Measurements from ENCODE around the gene GOLGA2. TPM values are rescaled to one million over a fixed set of nuclear protein-coding genes. Genes with fewer than 3 reads are reported as not detected.

GOLGA2 gene
- total RNA-seq, 1 experiment from 2014 or later, result 60.5 TPM

DNA sequence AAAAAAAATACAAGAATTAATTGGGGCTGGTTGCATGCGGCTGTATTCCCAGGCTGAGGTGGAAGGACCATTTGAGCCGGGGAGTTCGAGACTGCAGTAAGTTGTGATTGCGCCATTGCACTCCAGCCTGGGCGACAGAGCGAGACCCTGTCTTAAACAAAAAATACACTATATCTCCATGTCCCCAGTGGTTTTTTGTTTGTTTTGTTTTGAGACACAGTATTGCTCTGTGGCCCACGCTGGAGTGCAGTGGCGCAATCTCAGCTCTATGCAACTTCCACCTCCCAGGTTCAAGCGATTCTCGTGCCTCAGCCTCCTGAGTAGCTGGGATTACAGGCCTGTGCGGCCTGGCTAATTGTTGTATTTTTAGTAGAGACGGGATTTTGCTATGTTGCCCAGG lies 48.0 kb upstream of the GOLGA2 start:
- BruUV-seq (replicated peaks), result no TSS peak
- H3K36me3 ChIP-seq (ENCODE audit: low read depth, low read length), result peaks cover 4% of the 10 kb centered on the region; the same call in 1 of the 2 replicates
- H2AFZ ChIP-seq (ENCODE audit: low read length), result no peak overlapping the region
- H3K9ac ChIP-seq (ENCODE audit: low read length), result peak overlapping the region; percentile 95
- no peaks in the 10 kb centered on the region for H3K9me2 ChIP-seq (replicated peaks; ENCODE audit: low read length)
- intact Hi-C loops (cut with micrococcal nuclease), result loop anchor here (2.0 kb wide), 2 partner anchors 17 to 29 kb away; partner anchors contain the start of gene SLC27A4
- DNase-seq, result no peak
- H3K27ac ChIP-seq (ENCODE audit: low read length), result no peak overlapping the region
- H3K79me2 ChIP-seq (ENCODE audit: low read length), result peaks cover 41% of the 10 kb centered on the region
- H3K27me3 ChIP-seq (ENCODE audit: low read length), result no peaks in the 10 kb centered on the region
- ChIA-PET POLR2A (ENCODE audit: unreplicated experiment) (no interaction called here), CTCF (no interaction called here)
- peaks cover 6% of the 10 kb centered on the region; the same call in 1 of the 2 replicates for H3K4me1 ChIP-seq (ENCODE audit: insufficient read depth, low read length)
- H4K20me1 ChIP-seq (ENCODE audit: low read length), result no peaks in the 10 kb centered on the region
- no peaks in the 10 kb centered on the region for H3F3A ChIP-seq (ENCODE audit: low read length, unreplicated experiment)
- H3K4me2 ChIP-seq (ENCODE audit: low read length), result peak overlapping the region; percentile 85
- H3K9me3 ChIP-seq (ENCODE audit: low read length), result no peaks in the 10 kb centered on the region
- peak overlapping the region; percentile 85 for H3K4me3 ChIP-seq (ENCODE audit: low read length)
- TF ChIP-seq EZH2 (IDR thresholded peaks at IDR 0.05; ENCODE audit: low read length, unreplicated experiment) (no peak), EZH2phosphoT487 (IDR thresholded peaks at IDR 0.05; ENCODE audit: borderline replicate concordance, low read length) (no peak)
- TF ChIP-seq, protein P1, sequence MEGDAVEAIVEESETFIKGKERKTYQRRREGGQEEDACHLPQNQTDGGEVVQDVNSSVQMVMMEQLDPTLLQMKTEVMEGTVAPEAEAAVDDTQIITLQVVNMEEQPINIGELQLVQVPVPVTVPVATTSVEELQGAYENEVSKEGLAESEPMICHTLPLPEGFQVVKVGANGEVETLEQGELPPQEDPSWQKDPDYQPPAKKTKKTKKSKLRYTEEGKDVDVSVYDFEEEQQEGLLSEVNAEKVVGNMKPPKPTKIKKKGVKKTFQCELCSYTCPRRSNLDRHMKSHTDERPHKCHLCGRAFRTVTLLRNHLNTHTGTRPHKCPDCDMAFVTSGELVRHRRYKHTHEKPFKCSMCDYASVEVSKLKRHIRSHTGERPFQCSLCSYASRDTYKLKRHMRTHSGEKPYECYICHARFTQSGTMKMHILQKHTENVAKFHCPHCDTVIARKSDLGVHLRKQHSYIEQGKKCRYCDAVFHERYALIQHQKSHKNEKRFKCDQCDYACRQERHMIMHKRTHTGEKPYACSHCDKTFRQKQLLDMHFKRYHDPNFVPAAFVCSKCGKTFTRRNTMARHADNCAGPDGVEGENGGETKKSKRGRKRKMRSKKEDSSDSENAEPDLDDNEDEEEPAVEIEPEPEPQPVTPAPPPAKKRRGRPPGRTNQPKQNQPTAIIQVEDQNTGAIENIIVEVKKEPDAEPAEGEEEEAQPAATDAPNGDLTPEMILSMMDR (conservative IDR thresholded peaks at IDR 0.05; ENCODE audit: low read depth, low read length), result no peak
- no peak for ATAC-seq

DNA sequence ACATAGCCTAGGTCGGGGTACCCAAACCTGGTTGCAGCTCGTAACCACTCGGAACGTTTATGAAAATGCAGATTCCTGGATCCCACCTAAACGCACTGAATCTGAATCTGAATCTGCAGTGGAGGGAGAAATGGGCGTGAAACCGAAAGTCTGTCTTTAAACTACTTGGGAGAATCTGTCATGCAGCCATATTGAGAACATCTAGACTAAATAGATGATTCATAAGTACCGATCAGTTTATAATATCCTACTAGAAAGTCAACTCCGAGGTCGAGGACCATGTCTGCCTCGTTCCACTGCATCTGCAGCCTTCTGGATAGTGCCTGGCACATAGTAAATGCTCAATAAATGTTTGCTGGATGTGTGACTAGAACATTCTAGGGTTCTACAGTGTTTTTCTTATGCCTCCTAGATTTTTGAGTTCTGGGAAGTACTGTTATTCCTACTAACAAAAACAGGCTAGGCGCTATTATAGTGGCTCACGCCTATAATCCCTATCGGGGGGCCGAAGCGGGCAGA lies 47.5 kb upstream of the GOLGA2 start:
- no peaks in the 10 kb centered on the region for H3F3A ChIP-seq (ENCODE audit: low read length, unreplicated experiment)
- peak overlapping the region; percentile 85 for H3K4me3 ChIP-seq (ENCODE audit: low read length)
- ChIA-PET CTCF (no interaction called here), POLR2A (ENCODE audit: unreplicated experiment) (no interaction called here)
- peaks cover 4% of the 10 kb centered on the region; the same call in 1 of the 2 replicates for H3K36me3 ChIP-seq (ENCODE audit: low read depth, low read length)
- H3K9ac ChIP-seq (ENCODE audit: low read length), result peak overlapping the region; percentile 95
- no peaks in the 10 kb centered on the region for H3K9me2 ChIP-seq (replicated peaks; ENCODE audit: low read length)
- no peaks in the 10 kb centered on the region for H4K20me1 ChIP-seq (ENCODE audit: low read length)
- DNase-seq (no peak), ATAC-seq (no peak)
- peak overlapping the region; percentile 85 for H3K4me2 ChIP-seq (ENCODE audit: low read length)
- peak overlapping the region; percentile 86 for H3K27ac ChIP-seq (ENCODE audit: low read length)
- TSS peak; percentile 64 for BruUV-seq (replicated peaks)
- peaks cover 6% of the 10 kb centered on the region; the same call in 1 of the 2 replicates for H3K4me1 ChIP-seq (ENCODE audit: insufficient read depth, low read length)
- H2AFZ ChIP-seq (ENCODE audit: low read length), result peak overlapping the region; percentile 90
- H3K9me3 ChIP-seq (ENCODE audit: low read length), result no peaks in the 10 kb centered on the region
- TF ChIP-seq, protein P1 (conservative IDR thresholded peaks at IDR 0.05; ENCODE audit: low read depth, low read length), result no peak
- TF ChIP-seq EZH2 (IDR thresholded peaks at IDR 0.05; ENCODE audit: low read length, unreplicated experiment) (no peak), EZH2phosphoT487 (IDR thresholded peaks at IDR 0.05; ENCODE audit: borderline replicate concordance, low read length) (no peak)
- no peaks in the 10 kb centered on the region for H3K27me3 ChIP-seq (ENCODE audit: low read length)
- intact Hi-C loops (cut with micrococcal nuclease), result loop anchor here (2.0 kb wide), 2 partner anchors 18 to 28 kb away; partner anchors contain the start of gene SLC27A4
- H3K79me2 ChIP-seq (ENCODE audit: low read length), result peaks cover 41% of the 10 kb centered on the region

Measured in PC-3 (cell line).